ENCODE results near the gene KCNH2.
"Not testable (repeated sequence)": the region's sequence is repeated elsewhere in the genome, so short reads cannot be mapped to it uniquely, and the experiment has no call there.

The KCNH2 gene

DNA sequence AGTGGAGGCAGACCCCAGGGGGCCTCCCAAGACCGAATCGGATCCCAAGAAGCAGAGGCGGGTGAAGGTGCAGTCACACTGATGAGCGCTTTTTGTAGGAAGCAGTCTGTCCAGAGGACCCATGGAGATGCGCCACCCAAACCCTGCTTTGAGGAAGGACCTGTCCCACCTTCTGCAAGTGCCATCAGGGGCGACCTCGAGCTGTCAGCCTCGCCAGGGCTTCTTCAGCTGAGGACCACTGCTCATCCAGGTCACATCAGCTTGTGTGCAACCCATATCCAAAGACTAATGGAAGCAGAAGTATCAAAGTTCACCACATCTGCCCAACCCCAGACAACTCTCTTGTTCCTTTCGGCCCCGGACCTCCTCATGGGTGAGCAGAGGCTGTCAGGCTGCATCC lies 61.5 kb downstream of the KCNH2 start:
- no peak for FAIRE-seq
- no peak for DNase-seq (ENCODE audit: insufficient read length, low spot score)
- TF ChIP-seq TAF1 (IDR thresholded peaks at IDR 0.05; ENCODE audit: low read depth, low read length) (no peak), POLR2AphosphoS5 (IDR thresholded peaks at IDR 0.05; ENCODE audit: low read depth, low read length) (no peak), SPI1 (IDR thresholded peaks at IDR 0.05; ENCODE audit: low read depth, low read length) (no peak), POU2F2 (IDR thresholded peaks at IDR 0.05; ENCODE audit: low read depth, low read length) (no peak), PAX5 (IDR thresholded peaks at IDR 0.05; ENCODE audit: insufficient read depth, low read length, severe bottlenecking) (no peak), POLR2A (IDR thresholded peaks at IDR 0.05; ENCODE audit: low read depth, low read length) (no peak)

DNA sequence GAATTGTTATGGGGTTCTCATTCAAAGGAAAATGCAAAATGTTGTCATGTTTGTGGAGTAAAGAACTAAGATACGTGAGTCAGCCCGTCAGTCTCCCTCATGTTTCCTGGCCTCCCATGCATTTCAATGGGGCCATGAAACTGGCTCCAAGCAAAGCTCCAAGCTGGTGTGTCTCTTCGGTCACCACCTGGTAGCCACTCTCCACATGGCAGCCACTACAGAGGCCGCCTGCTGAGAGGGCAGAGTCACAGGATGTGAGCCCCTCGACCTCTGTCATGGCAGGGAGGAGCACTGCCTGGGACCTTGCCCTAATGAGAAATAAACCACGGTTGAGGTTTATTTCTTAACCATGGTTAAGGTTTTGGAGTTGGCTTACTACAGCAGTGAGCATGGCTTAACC lies 63.2 kb downstream of the KCNH2 start:
- no peak for TF ChIP-seq POU2F2 (IDR thresholded peaks at IDR 0.05; ENCODE audit: low read depth, low read length)
- no peak for TF ChIP-seq SPI1 (IDR thresholded peaks at IDR 0.05; ENCODE audit: low read depth, low read length)
- DNase-seq (ENCODE audit: insufficient read length, low spot score) (no peak), FAIRE-seq (no peak)

DNA sequence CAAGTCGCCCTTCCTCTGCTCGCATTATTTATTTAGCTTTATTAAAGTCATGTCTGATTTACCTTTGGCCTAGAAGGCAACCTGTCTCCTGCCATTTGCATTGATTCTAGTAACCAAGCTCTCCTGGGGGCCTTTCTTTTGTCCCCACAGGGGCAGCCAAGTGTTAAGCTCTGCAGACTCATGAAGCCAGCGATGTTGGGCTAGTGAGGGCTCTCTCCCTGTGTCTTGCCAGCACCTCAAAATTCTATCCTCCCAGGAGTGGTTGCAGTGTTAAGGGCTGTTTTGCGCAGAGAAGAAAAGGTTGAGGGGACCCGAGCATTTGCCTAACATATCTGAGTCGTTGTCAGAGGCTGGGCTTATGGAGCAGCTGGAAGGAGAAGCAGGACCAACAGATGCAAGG lies 63.9 kb downstream of the KCNH2 start:
- no peak for TF ChIP-seq SPI1 (IDR thresholded peaks at IDR 0.05; ENCODE audit: low read depth, low read length)
- TF ChIP-seq PAX5 (IDR thresholded peaks at IDR 0.05; ENCODE audit: insufficient read depth, low read length, severe bottlenecking) = no peak
- no peak for TF ChIP-seq POU2F2 (IDR thresholded peaks at IDR 0.05; ENCODE audit: low read depth, low read length)
- TF ChIP-seq POLR2AphosphoS5 (IDR thresholded peaks at IDR 0.05; ENCODE audit: low read depth, low read length) = no peak
- TF ChIP-seq TAF1 (IDR thresholded peaks at IDR 0.05; ENCODE audit: low read depth, low read length) = no peak
- no peak for TF ChIP-seq POLR2A (IDR thresholded peaks at IDR 0.05; ENCODE audit: low read depth, low read length)
- FAIRE-seq = no peak
- no peak for DNase-seq (ENCODE audit: insufficient read length, low spot score)

DNA sequence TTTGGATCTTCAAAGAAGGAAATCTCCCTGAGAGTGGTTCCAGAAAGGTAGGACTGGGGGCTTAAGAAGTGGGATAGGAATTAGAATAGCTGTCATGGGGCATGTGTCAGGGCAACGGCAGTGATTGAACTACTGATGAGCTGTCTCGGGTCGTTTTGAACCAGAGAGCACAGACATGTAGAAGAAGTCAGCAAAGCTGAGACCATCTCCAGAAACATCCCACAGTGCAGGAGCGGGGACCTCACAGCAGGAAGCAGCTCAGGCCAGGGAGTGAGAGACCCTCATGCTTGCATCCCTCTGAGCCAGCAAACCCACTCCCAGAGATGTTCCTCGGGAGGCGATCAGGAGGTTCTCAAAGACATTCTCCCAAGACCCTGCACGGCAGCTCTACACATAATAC lies 65.7 kb downstream of the KCNH2 start:
- no peak for TF ChIP-seq POU2F2 (IDR thresholded peaks at IDR 0.05; ENCODE audit: low read depth, low read length)
- no peak for TF ChIP-seq POLR2AphosphoS5 (IDR thresholded peaks at IDR 0.05; ENCODE audit: low read depth, low read length)
- no peak for TF ChIP-seq SPI1 (IDR thresholded peaks at IDR 0.05; ENCODE audit: low read depth, low read length)
- TF ChIP-seq POLR2A (IDR thresholded peaks at IDR 0.05; ENCODE audit: low read depth, low read length) = no peak
- TF ChIP-seq PAX5 (IDR thresholded peaks at IDR 0.05; ENCODE audit: insufficient read depth, low read length, severe bottlenecking) = no peak
- no peak for TF ChIP-seq TAF1 (IDR thresholded peaks at IDR 0.05; ENCODE audit: low read depth, low read length)
- FAIRE-seq = no peak
- no peak for DNase-seq (ENCODE audit: insufficient read length, low spot score)

DNA sequence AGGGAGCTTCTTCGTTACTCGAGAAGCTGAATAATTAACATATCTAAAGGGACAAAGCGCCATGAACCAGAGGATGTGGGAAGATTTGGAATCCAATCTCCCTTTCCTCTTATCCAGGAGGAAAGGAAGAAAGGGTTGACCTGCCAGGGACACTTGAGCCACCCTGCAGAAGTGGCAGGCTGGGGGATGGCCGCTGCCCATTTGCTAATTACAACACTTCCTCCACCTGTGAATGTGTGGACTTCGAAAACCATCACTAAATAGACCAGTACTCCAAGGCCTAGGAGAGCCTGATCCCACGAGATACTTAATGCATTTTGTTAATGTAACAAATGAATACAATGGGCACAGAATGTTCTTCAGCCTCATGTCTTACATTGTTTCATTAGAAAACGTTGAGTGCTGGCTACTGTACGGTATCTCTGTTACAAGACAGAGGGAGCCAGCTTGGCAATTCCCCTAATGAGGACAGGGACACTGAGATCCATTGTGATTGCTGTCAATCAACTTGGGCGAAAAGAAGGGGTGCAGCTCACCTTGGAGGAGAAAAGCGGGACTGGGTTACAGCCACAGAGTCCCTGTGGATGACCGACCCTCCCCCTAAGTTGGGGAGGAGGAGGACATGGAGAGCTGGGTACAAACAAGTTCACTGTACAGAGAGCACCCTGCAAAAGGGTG lies 66.4 kb downstream of the KCNH2 start:
- FAIRE-seq (no peak), DNase-seq (ENCODE audit: insufficient read length, low spot score) (no peak)
- TF ChIP-seq SPI1 (IDR thresholded peaks at IDR 0.05; ENCODE audit: low read depth, low read length) = no peak
- no peak for TF ChIP-seq TAF1 (IDR thresholded peaks at IDR 0.05; ENCODE audit: low read depth, low read length)
- TF ChIP-seq POLR2AphosphoS5 (IDR thresholded peaks at IDR 0.05; ENCODE audit: low read depth, low read length) = no peak
- no peak for TF ChIP-seq POU2F2 (IDR thresholded peaks at IDR 0.05; ENCODE audit: low read depth, low read length)
- TF ChIP-seq PAX5 (IDR thresholded peaks at IDR 0.05; ENCODE audit: insufficient read depth, low read length, severe bottlenecking) = no peak
- TF ChIP-seq POLR2A (IDR thresholded peaks at IDR 0.05; ENCODE audit: low read depth, low read length) = no peak

DNA sequence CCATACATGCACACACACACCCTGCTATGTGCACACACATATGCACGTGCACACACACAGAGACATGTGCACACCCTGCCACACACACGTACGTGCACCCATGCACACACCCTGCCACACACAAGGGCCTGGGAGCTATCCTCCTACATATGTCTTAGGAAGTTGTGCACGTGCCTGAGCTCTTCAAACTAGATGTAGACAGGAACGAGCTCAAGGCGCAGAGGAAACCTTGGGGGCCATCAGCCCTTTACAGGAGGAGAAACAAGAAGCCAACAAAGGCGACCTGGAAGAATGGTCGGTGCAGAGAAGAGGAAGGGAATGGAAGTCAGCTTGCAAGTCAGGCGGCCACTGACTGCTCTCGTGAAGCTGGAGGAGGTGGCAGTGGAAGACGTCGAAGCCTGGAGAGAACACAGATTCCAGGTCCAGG lies 67.1 kb downstream of the KCNH2 start:
- TF ChIP-seq SPI1 (IDR thresholded peaks at IDR 0.05; ENCODE audit: low read depth, low read length) (no peak), PAX5 (IDR thresholded peaks at IDR 0.05; ENCODE audit: insufficient read depth, low read length, severe bottlenecking) (no peak), TAF1 (IDR thresholded peaks at IDR 0.05; ENCODE audit: low read depth, low read length) (no peak), POU2F2 (IDR thresholded peaks at IDR 0.05; ENCODE audit: low read depth, low read length) (no peak), POLR2AphosphoS5 (IDR thresholded peaks at IDR 0.05; ENCODE audit: low read depth, low read length) (no peak), POLR2A (IDR thresholded peaks at IDR 0.05; ENCODE audit: low read depth, low read length) (no peak)
- FAIRE-seq (no peak), DNase-seq (ENCODE audit: insufficient read length, low spot score) (no peak)

DNA sequence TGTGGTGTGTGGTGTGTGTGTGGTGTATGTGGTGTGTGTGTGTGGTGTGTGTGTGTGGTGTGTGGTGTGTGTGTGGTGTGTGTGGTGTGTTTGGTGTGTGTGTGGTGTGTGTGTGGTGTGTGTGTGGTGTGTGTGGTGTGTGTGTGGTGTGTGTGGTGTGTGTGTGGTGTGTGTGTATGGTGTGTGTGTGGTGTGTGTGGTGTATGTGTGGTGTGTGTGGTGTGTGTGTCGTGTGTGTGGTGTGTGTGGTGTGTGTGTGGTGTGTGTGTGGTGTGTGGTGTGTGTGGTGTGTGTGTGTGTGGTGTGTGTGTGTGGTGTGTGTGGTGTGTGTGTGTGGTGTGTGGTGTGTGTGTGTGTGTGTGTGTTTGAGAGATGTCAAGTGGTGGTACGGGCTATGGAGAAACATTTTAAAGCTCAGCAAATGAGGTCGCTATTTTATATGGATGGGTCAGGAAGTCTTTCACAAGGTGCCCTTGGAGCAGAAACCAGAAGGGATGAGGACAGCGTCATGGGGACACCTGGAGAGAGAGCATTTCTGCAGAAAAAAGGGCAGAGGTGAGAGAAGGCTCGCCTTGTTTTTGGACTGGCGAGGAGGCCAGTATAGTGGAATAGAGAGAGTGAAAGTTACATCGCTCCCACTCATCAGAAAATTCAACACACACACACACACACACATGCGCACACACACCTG lies 67.7 kb downstream of the KCNH2 start:
- DNase-seq (ENCODE audit: insufficient read length, low spot score) = not testable (repeated sequence)
- FAIRE-seq = peak; percentile 98

DNA sequence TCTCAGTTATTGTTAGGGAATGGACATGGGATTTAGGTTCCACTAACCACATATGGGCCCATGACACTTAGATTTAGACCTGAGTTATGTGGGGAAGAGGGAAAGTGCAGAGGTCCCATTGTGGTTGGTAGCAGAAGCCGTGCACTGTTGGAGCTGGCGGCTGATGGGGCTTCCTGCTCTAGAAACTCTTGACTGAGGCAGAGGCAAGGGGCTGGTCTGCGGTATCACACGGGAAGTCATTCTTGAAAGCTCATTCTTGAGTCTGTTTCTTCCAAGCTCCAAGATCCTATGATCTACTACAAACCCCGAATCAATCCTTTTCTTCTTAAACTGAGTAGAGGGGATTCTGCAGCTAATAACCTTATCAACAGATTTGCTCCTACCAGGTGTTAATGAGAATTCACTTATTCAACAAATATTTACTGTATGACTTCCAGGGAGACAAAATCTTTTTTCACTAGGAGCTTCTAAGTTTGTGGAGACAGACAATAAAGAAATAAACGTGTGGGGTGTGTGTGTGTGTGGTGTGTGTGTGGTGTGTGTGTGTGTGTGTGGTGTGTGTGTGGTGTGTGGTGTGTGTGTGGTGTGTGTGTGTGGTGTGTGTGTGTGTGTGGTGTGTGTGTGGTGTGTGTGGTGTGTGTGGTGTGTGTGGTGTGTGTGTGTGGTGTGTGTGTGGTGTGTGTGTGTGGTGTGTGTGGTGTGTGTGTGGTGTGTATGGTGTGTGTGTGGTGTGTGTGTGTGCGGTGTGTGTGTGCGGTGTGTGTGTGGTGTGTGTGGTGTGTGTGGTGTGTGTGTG lies 68.7 kb downstream of the KCNH2 start:
- no peak for FAIRE-seq

DNA sequence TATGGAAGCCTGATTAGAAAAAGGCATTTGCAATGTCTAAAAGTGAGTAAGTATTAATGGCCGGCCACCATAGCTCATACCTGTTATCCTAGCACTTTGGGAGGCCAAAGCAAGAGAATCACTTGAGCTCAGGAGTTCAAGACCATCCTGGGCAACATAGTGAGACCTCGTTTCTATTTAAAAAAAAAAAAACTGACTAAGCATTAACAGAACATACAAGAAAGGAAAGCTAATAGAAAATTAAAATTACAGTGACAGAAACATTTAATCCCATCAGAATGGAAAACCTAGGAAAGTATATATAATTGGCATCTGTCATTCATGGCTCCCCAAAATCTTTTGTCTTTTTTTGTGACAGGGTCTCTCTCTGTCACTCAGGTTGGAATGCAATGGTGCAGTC lies 69.9 kb downstream of the KCNH2 start:
- FAIRE-seq = no peak
- TF ChIP-seq POLR2A (IDR thresholded peaks at IDR 0.05; ENCODE audit: low read depth, low read length) = no peak
- TF ChIP-seq PAX5 (IDR thresholded peaks at IDR 0.05; ENCODE audit: insufficient read depth, low read length, severe bottlenecking) = no peak
- no peak for TF ChIP-seq POU2F2 (IDR thresholded peaks at IDR 0.05; ENCODE audit: low read depth, low read length)

More for the DNA sequence above, 68.7 kb downstream of the KCNH2 start:
- TF ChIP-seq PAX5 (IDR thresholded peaks at IDR 0.05; ENCODE audit: insufficient read depth, low read length, severe bottlenecking) (no peak), POLR2AphosphoS5 (IDR thresholded peaks at IDR 0.05; ENCODE audit: low read depth, low read length) (no peak), POLR2A (IDR thresholded peaks at IDR 0.05; ENCODE audit: low read depth, low read length) (no peak), TAF1 (IDR thresholded peaks at IDR 0.05; ENCODE audit: low read depth, low read length) (no peak), SPI1 (IDR thresholded peaks at IDR 0.05; ENCODE audit: low read depth, low read length) (no peak), POU2F2 (IDR thresholded peaks at IDR 0.05; ENCODE audit: low read depth, low read length) (no peak)
- no peak for DNase-seq (ENCODE audit: insufficient read length, low spot score)

More for the DNA sequence above, 69.9 kb downstream of the KCNH2 start:
- DNase-seq (ENCODE audit: insufficient read length, low spot score) = no peak
